ENCODE measurements around the gene HERC4. TPM values are rescaled to one million over a fixed set of nuclear protein-coding genes. Genes with fewer than 3 reads are reported as not detected.

Gene HERC4
- total RNA-seq, 1 experiment from 2014 or later: 36.5 TPM

DNA sequence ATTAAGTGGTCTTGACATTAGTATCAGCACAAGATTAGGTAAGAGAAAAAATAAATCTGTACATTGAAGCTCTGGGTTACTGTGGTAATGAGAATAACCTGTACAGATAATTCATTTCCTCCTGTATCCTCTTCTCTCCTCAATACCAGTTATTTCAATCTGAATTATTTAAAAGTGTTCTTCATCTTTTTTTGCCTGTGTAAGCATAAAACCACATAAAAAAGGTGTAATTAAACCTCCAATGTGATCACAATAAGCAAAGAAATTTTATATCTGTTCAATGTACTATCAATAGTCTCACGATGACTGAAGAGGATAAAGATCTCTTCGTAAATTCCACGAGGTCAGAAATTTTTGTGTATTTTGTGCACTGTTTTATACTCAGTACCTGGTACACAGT is 33.0 kb upstream of the HERC4 start (continued):
- TF ChIP-seq, protein P1, sequence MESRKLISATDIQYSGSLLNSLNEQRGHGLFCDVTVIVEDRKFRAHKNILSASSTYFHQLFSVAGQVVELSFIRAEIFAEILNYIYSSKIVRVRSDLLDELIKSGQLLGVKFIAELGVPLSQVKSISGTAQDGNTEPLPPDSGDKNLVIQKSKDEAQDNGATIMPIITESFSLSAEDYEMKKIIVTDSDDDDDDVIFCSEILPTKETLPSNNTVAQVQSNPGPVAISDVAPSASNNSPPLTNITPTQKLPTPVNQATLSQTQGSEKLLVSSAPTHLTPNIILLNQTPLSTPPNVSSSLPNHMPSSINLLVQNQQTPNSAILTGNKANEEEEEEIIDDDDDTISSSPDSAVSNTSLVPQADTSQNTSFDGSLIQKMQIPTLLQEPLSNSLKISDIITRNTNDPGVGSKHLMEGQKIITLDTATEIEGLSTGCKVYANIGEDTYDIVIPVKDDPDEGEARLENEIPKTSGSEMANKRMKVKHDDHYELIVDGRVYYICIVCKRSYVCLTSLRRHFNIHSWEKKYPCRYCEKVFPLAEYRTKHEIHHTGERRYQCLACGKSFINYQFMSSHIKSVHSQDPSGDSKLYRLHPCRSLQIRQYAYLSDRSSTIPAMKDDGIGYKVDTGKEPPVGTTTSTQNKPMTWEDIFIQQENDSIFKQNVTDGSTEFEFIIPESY (IDR thresholded peaks at IDR 0.05; ENCODE audit: extremely low read depth, insufficient replicate concordance, low read length): no peak
- TF ChIP-seq ZNF274 (IDR thresholded peaks at IDR 0.05; ENCODE audit: low read depth, low read length): no peak

DNA sequence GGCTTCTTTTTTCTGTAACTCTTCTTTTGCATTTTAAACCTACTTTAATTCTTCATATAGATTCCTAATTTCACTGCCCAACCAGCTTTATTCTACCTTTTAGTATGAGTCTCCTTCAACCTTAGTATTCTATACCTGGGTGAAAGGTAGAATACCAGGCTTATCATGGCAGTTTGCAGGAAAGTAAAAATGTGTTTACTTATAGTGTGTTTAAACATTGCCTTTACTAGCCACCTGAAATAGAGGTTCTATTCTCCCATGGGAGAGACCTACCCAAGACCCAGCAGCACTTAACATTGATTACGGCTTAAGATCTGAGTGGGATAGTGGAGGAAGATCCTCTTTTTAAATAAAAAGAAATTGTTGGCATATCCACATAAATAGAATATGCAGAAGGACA is 32.6 kb upstream of the HERC4 start:
- H4K20me1 ChIP-seq (ENCODE audit: insufficient read depth): no peaks in the 10 kb centered on the region
- H3K4me2 ChIP-seq (ENCODE audit: low read length): no peak overlapping the region
- no peaks in the 10 kb centered on the region for H3K9me2 ChIP-seq (ENCODE audit: insufficient read depth)
- H3K9ac ChIP-seq (ENCODE audit: low read length): no peak overlapping the region
- DNase-seq (ENCODE audit: low read depth, low spot score): no peak
- ChIA-PET CTCF (no interaction called here), RAD21 (ENCODE audit: low non-redundant PET in 1 of 2, low total read pairs in 2 of 2, uncharacterized antibody in 2 of 2, unreplicated experiment in 2 of 2) (no interaction called here), POLR2A (interaction anchor here (0.9 kb wide), 1 partner anchor 11 kb away, joined by 3 read pairs; no protein-coding TSS in a partner anchor)
- H3K79me2 ChIP-seq (ENCODE audit: insufficient read depth, low read length): no peaks in the 10 kb centered on the region
- H3K27ac ChIP-seq (ENCODE audit: low read depth, low read length): no peak overlapping the region
- intact Hi-C loops (cut with micrococcal nuclease): no loop called here
- peaks cover 10 to 47% of the 10 kb centered on the region in 2 experiments for H3K4me1 ChIP-seq (ENCODE audit: control insufficient read depth in 1 of 2, insufficient read depth in 2 of 2, low read length in 2 of 2)
- H3K9me3 ChIP-seq (ENCODE audit: control insufficient read depth in 1 of 2, insufficient read depth in 1 of 2, low read depth in 1 of 2, low read length in 2 of 2): no peaks in the 10 kb centered on the region
- TF ChIP-seq REST (IDR thresholded peaks at IDR 0.05; ENCODE audit: low read depth): no peak
- TF ChIP-seq SRF (IDR thresholded peaks at IDR 0.05; ENCODE audit: low read depth): no peak
- no peak for TF ChIP-seq ZFX (IDR thresholded peaks at IDR 0.05)
- TF ChIP-seq POLR2AphosphoS5 (IDR thresholded peaks at IDR 0.05; ENCODE audit: low read depth, low read length): no peak
- TF ChIP-seq EGR1 (IDR thresholded peaks at IDR 0.05; ENCODE audit: low read depth): no peak
- TF ChIP-seq EZH2 (IDR thresholded peaks at IDR 0.05): no peak
- no peak for TF ChIP-seq SIN3A (IDR thresholded peaks at IDR 0.05; ENCODE audit: low read depth)
- TF ChIP-seq CEBPB (IDR thresholded peaks at IDR 0.05; ENCODE audit: low read depth): no peak
- no peak for TF ChIP-seq YY1 (IDR thresholded peaks at IDR 0.05; ENCODE audit: extremely low read depth, insufficient replicate concordance, low read depth, low read length)
- TF ChIP-seq MAX (IDR thresholded peaks at IDR 0.05): no peak
- TF ChIP-seq CTCF (IDR thresholded peaks at IDR 0.05 in 2 of 3, conservative IDR thresholded peaks at IDR 0.05 in 1 of 3; ENCODE audit: borderline replicate concordance in 1 of 3, insufficient read depth in 1 of 3, low read depth in 2 of 3, low read length in 2 of 3): no peak
- TF ChIP-seq SP1 (IDR thresholded peaks at IDR 0.05; ENCODE audit: low read depth): no peak
- TF ChIP-seq ELF1 (IDR thresholded peaks at IDR 0.05; ENCODE audit: borderline replicate concordance, low read depth): no peak
- TF ChIP-seq EZH2phosphoT487 (IDR thresholded peaks at IDR 0.05; ENCODE audit: borderline replicate concordance): no peak
- ATAC-seq: no peak
- H3K36me3 ChIP-seq (ENCODE audit: control insufficient read depth in 1 of 2, insufficient read depth in 2 of 2, low read length in 2 of 2): no peaks in the 10 kb centered on the region
- no peaks in the 10 kb centered on the region for H3K27me3 ChIP-seq (ENCODE audit: insufficient read depth, low read length)
- H2AFZ ChIP-seq (ENCODE audit: low read depth, low read length, poor library complexity, severe bottlenecking): no peak overlapping the region
- BruUV-seq (replicated peaks): no TSS peak
- H3K4me3 ChIP-seq (replicated peaks in 1 of 2; ENCODE audit: low read depth in 1 of 2, low read length in 2 of 2): no peak overlapping the region
